ENCODE measurements around the gene LCP1.

DNA sequence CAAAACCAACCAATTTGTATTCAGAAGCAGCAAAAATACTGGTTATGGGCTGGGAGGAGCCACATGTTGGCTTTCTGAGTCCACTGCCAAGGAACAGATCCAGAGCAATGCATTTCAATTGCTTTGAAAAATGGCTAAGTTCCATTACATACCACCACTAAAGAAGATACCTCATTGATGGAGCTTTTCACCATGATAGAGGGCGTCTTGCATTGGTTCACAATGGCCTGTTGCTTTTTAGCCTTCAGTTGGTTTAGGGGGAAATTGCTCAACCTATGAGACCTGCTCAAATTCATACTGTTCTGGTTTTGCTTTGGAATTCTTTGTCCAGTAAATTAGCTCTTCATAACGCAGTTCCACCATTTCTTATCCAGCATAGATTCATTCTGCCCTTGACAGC lies 55.9 kb downstream of the LCP1 start:
- TF ChIP-seq, protein P1, sequence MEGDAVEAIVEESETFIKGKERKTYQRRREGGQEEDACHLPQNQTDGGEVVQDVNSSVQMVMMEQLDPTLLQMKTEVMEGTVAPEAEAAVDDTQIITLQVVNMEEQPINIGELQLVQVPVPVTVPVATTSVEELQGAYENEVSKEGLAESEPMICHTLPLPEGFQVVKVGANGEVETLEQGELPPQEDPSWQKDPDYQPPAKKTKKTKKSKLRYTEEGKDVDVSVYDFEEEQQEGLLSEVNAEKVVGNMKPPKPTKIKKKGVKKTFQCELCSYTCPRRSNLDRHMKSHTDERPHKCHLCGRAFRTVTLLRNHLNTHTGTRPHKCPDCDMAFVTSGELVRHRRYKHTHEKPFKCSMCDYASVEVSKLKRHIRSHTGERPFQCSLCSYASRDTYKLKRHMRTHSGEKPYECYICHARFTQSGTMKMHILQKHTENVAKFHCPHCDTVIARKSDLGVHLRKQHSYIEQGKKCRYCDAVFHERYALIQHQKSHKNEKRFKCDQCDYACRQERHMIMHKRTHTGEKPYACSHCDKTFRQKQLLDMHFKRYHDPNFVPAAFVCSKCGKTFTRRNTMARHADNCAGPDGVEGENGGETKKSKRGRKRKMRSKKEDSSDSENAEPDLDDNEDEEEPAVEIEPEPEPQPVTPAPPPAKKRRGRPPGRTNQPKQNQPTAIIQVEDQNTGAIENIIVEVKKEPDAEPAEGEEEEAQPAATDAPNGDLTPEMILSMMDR (IDR thresholded peaks at IDR 0.05) = no peak
- no peak for TF ChIP-seq POLR2A (IDR thresholded peaks at IDR 0.05)

All from uterus (tissue), 2 donors.